HG03280 (cell line): ENCODE data around the gene HAUS7.

Experiments used
- ATAC-seq: cut with Tn5 transposase; IDR thresholded peaks from one replicate; pipeline ENCODE4 v1.9.1; 2021; ENCODE audit warnings: mild to moderate bottlenecking, moderate library complexity; ENCODE audit not compliant: unreplicated experiment

HAUS7 gene

DNA sequence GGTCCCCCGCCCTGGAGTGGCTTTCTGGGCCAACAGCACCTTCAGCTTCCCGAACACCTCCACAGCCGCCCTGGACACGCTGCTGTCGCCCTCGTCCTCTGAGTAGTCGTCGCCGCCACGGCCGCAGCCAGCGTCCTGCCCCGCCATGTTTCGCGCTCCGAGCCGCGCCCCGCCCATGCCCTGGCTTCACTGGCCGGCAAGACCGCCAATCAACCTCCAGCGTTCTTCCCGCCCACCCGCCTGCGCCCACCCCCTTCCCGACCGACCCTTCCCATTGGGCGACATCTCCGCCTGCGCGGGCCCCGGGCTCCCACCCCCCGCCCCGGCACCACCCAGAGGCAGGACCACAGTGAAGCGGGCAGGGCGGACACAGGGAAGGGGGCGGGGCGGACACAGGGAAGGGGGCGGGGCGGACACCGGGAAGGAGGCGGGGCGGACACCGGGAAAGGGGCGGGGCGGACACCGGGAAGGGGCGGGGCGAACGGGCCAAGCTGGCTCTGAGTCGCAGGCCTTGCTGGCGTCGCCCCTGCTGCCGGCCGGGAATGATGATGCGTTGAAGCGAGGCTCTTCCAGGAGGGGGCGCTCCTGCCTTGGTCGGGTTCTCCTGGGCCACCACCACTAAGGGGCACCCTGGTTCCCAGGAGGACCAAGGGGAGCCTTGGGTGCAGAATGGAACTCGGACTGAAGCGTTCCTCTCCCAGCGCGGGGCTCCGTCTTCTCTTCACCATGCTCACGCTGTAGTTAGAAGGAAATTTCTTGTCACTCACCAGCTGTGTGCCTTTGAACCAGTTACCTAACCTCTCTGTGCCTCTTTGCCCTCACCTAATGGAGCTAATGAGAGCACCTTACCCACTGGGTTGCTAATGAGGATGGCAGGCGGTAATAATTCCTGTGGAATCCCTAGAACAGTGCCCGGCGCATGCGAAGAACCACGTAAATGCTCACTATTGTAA, at the start of gene HAUS7:
TSS of gene HAUS7 (minus strand) at position 166 of the 953 bp plus-strand sequence. CDS start at position 147, 19 bp downstream.
- peak; percentile 76 for ATAC-seq

GRCh38 chrX:153519569-153520286, 49.4 kb upstream of the HAUS7 start:
- no peak for ATAC-seq

- no peak for ATAC-seq
Observed at GRCh38 chrX:153517946-153518834, 47.8 kb upstream of the HAUS7 start.

- ATAC-seq, result no peak
Observed at GRCh38 chrX:153517423-153517822, 47.0 kb upstream of the HAUS7 start, which contains the start of gene ATP2B3. TSS of gene ATP2B3 (plus strand) at chrX:153517642. CDS start at chrX:153536248, 18,606 bp downstream.

DNA sequence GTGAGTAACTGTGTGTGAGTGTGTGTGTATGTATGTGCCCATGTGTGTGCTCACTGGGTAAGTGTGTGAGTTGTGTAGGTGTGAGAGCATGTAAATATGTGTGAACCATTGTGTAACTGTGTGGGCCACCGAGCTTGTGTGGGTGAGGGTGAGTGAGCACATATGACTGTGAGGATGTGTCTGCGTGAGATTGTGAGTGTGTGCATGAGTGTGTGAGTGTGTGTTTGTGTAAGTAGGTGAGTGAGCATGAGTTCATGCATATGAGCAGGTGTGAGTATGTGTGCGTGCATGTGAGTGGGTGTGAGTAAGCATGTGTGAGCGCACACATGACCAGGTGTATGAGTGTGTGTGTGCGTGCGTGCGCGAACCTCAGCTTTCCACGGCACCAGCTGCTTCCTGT, 45.7 kb upstream of the HAUS7 start:
- no peak for ATAC-seq

GRCh38 chrX:153515435-153515834, 45.1 kb upstream of the HAUS7 start:
- no peak for ATAC-seq

- ATAC-seq, result no peak
Observed at GRCh38 chrX:153514259-153514658, 43.9 kb upstream of the HAUS7 start.

GRCh38 chrX:153513265-153513664, 42.9 kb upstream of the HAUS7 start:
- ATAC-seq, result no peak

- no peak for ATAC-seq
Observed at GRCh38 chrX:153512501-153512893, 42.1 kb upstream of the HAUS7 start.

DNA sequence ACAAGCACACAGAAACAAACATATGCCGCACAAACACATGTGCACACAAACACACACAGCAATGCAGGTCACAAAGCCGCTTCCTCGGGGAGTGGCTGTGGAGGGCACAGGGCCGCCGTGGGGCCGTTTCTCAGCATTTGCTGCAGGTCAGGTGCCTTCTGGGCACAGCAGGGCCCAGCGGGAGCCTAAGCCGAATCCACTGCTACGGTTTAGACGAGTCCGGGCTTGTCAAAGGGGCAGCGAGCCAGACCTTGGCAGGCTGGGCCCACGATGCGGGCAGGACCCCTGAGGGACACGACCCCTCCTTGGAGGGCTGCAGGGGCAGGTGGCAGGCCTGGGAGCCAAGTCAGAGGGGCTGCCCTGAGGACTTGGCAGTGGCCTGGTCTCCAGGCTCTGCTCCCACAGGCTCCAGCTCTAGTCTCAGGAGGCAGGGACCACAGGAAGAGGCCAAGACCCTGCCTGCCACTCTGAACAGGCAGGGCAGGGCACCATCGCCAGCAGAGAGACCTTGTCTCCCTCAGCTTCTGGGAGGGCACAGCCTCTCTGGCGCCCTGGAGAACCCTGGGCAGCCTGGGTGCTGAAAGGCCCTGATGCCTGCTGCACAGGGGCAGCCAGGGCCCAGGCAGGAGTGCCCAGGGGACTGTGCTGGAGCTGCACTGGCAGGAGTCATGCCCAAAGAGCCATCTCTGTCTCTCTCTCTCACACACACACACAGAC, 41.6 kb upstream of the HAUS7 start:
- ATAC-seq, result no peak

GRCh38 chrX:153510383-153510782, 40.0 kb upstream of the HAUS7 start:
- no peak for ATAC-seq

- no peak for ATAC-seq
Observed at GRCh38 chrX:153509592-153509991, 39.2 kb upstream of the HAUS7 start.

DNA sequence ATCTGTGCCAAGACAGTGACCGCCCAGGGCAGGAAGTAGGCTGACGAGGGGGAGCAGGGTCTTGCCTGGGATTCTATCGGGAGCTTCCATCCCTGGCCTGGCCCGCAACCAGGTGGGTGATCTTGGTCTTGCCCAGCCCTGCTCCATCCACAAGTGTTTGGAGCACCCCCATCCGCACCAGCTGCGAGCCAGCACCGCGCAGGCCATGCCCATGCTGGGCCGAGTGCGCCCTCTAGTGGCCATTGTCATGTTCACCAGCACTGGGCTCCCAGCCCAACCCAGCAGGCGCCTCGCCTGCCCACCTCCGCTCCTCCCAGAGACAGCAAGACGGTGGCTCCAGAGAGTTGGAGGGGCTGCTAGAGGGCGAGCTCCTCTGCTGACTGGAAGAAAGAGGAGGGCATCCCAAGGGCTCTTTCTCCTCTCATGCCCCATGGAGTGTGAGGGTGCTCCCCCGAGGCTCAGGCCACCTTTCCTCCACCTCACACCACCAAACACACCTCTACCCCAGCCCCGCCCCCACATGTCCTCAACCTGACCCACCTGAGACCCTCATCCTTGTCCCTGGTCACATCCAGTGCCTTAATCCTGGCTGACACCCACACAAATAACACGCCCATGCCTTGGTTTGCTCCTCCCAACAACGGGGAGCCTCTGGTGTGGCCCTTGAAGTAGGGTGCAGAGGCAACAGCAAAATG, 37.3 kb upstream of the HAUS7 start:
- ATAC-seq, result peak; percentile 88

DNA sequence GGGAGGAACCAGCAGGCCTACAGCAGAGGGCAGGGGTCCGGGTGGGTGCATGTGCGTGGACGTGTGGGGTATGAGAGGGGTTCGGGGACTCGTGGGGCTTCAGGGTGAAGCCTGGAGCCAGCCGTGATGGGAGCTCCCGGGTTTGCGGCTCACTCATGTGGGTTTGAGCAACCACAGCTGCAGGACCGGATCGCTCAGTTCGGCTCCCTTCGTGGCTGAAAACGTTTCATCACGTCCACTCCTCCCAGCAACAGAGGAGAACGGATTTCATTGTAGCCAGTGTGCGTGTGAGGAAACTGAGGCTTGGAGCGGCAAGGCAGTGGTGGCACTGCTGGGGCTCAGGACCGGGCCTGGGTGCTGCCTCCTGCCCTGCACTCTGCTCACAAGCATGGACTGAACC, 35.0 kb upstream of the HAUS7 start:
- no peak for ATAC-seq

GRCh38 chrX:153504445-153505016, 34.2 kb upstream of the HAUS7 start:
- no peak for ATAC-seq

- no peak for ATAC-seq
Observed at GRCh38 chrX:153502796-153503195, 32.4 kb upstream of the HAUS7 start.

GRCh38 chrX:153502131-153502530, 31.8 kb upstream of the HAUS7 start:
- ATAC-seq, result no peak

DNA sequence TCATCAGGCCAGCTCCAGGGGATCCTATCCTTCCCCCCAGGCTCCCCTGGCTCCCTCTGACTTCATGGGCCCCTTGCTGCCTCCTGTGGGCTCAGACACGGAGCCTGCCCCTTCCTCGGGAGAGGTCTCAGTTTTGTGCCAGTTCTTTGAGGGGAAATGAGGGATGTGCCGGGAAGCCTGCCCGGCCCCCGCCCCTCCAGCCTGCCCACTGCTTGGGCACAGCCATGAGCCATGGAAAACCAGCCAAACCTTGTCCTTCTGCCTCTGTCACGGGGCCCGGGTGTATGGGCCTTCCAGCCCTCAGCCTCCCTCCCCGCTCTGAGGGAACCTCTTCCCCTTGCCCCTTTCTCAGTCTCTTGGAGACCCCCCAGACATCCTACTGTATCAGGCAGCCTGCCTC, 31.2 kb upstream of the HAUS7 start:
- no peak for ATAC-seq

DNA sequence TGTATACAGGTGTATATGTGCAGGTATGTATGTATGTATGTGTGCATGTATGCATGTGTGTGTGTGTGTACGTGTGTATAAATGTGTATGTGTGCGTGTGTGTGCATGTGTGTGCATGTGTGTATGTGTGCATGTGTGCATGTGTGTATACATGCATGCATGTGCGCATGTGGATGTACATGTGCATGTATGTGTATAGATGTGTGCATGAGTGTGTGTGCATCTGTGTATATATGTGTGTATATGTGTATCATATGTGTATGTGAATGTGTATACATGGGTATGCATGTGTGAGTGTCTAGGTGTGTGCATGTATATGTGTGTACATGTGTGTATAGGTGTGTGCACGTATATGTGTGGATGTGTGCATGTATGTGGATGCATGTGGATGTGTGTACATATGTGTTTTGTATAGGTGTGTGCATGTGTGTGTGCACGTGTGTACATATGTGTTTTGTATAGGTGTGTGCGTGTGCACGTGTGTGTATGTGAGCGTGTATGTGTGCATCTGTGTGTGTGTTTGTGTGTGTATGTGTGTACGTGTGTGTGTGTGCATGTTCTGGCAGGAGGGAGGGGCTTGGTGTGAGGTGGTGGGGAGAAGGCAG, 30.4 kb upstream of the HAUS7 start:
- ATAC-seq, result no peak
